GM10847 (cell line): Measurements from ENCODE around the gene SLC39A11.

ENCODE experiments used
- POLR2A ChIP-seq: IDR thresholded peaks from 2 replicates; pipeline ENCODE4 v1.6.1; 2011; ENCODE audit not compliant: insufficient read length; ENCODE audit errors: extremely low read depth

The SLC39A11 gene

GRCh38 chr17:73121506-73121905 lies 29.0 kb upstream of the SLC39A11 start:
- no peak for TF ChIP-seq POLR2A

DNA sequence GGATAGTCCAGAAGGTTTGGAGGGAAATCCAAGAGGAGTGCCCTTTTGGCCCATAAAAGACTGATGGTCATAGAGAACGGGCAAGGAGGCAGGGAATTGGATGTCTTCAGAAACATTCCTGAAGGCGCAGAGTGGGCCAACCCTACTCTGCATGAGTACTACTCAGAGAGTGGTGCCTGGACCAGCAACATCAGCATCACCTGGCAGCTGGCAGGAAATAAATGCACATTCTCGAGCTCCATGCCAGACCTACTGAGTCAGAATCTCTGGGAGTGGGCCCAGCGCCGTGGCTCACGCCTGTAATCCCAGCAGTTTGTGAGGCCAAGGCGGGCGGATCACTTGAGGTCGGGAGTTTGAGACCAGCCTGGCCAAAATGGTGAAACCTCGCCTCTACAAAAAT lies 27.1 kb upstream of the SLC39A11 start:
- no peak for TF ChIP-seq POLR2A

- no peak for TF ChIP-seq POLR2A
Observed at GRCh38 chr17:73118951-73119391, 26.5 kb upstream of the SLC39A11 start.

DNA sequence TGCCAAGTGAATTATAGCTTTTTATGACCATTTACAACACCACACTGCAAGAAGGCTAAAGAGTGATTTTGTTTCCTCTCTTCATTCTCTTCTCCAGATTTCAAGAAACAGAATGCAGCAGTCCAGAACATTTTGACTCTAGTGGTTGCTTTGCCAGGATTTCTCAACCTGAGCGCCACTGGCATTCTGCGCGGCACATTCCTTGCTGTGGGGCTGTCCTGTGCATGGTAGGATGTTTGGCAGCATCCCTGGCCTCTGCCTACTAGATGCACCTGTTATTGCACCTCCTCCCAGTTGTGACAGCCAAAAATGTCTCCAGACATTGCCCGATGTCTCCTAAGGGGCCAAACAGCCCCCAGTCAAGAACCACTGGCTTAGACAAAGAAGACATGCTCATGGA lies 25.7 kb upstream of the SLC39A11 start:
- no peak for TF ChIP-seq POLR2A

- no peak for TF ChIP-seq POLR2A
Observed at GRCh38 chr17:73112246-73112645, 19.8 kb upstream of the SLC39A11 start.

DNA sequence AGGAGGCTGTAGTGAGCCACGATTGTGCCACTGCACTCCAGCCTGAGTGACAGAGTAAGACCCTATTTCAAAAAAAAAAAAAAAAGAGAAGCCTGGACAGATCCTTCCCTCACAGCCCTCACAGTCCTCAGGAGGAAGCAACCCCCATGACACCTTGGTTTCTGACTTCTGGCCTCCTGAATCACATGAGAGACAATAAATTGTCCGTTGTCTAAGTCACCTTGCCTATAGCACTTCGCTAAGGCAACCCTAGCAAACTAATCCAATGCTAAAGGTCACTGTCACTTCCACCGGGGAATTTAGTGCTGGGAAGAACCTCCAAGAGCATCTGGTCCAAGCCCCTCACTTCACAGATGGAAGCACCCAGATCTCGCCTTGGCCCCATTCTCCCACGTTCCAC lies 18.9 kb upstream of the SLC39A11 start:
- no peak for TF ChIP-seq POLR2A

DNA sequence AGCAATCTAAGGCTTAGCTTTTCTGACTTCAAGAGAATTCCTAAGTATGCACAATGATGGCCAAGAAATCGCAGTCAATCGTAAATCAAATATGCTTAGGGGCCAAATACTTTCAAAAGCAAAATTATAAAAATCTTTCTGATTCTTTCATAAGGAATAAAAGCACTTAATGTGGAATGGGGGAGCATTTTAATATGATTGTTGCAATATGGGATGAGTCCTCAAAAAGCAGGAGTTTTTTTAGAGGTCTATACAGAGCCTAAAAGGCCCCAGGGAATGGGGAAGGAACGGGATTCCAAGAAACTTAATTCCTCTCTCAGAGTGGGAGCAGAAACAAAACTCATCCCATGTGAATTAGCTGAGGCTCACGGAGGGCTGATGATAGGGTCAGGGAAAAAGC lies 14.7 kb upstream of the SLC39A11 start:
- no peak for TF ChIP-seq POLR2A

GRCh38 chr17:73105431-73105830 lies 12.9 kb upstream of the SLC39A11 start:
- TF ChIP-seq POLR2A = no peak

GRCh38 chr17:73104450-73104849 lies 12.0 kb upstream of the SLC39A11 start:
- TF ChIP-seq POLR2A = no peak

GRCh38 chr17:73103641-73104335 lies 11.3 kb upstream of the SLC39A11 start:
- no peak for TF ChIP-seq POLR2A

DNA sequence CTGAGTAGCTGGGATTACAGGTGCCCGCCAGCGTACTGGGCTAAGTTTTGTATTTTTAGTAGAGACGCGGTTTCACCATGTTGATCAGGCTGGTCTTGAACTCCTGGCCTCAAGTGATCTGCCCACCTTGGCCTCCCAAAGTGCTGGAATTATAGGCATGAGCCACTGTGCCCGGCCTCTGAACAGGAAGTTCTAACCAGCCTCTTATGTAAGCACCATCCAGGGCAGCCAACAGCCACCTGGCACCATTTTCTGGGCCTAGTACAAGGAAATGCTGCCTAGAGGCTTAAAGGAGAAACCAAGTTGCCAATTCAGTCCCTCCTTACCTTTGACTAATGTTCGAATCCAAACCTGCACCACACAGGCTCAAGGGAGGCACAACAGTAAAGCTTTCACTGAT lies 8.5 kb upstream of the SLC39A11 start:
- TF ChIP-seq POLR2A = no peak

GRCh38 chr17:73100363-73100762 lies 7.9 kb upstream of the SLC39A11 start:
- TF ChIP-seq POLR2A = no peak

DNA sequence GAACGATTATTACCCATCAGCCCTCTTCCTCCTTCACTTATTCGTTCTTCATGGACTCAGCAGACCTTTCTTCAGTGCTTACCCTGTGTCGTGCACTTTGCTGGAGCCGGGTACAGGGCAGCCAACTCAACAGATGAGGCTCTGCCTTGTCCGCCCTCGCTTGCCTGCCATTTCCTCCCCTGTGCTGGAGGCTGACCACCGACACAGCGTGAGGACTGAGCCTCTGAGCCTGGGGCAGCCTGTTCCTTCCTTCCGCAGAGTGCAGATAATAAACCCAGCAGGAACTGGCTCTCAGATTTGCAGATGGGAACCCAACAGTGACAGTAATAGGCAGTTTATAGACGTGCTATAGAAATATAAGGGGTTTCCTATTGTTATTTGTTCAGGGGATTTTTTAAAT lies 7.0 kb upstream of the SLC39A11 start:
- TF ChIP-seq POLR2A = no peak

- TF ChIP-seq POLR2A = no peak
Observed at GRCh38 chr17:73098919-73099318, 6.4 kb upstream of the SLC39A11 start.

- no peak for TF ChIP-seq POLR2A
Observed at GRCh38 chr17:73096866-73097265, 4.4 kb upstream of the SLC39A11 start.

DNA sequence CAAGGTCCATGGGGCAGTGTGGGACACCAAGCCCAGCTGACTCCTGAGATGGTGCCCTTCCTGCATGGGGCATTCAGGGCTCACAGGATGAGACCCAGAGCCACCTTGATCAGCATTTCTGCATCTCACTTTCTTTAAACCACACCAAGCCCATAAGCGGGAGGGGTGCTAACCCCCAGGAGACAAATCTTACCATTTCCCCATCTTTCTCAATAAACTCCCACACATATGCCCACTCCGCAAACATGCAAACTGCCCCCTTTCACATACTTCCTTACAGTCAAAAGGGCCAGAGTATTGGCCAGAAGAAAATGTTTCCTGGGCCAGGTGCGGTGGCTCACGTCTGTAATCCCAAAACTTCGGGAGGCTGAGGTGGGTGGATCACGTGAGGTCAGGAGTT lies 3.7 kb upstream of the SLC39A11 start:
- TF ChIP-seq POLR2A = no peak

DNA sequence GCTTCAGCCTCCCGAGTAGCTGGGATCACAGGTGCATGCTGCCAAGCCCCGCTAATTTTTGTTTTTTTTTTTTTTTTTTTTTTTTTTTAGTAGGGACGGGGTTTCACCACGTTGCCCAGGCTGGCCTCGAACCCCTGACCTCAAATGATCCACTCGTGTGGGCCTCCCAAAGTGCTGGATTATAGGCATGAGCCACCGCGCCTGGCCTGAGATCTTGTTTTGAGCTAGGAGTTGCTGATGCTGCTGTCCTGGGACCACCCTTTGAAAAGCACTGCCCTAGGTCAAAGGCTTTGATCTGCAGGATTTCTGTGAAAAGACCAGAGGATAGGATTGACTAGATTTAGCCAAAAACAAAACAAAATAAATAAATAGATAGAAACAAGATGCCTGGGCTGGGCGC lies 798 bp upstream of the SLC39A11 start:
- no peak for TF ChIP-seq POLR2A
